Posterior vena cava (tissue), 2 donors: ENCODE measurements around the gene TMEM9. TPM values are rescaled to one million over a fixed set of nuclear protein-coding genes. Genes with fewer than 3 reads are reported as not detected.

Experiments used
- DNase-seq: peaks from one replicate; pipeline ENCODE4 v3.0.0-alpha.2; 2020; ENCODE audit warnings: low spot score
- intact Hi-C, 2 donors: fragments of 100-400 bp; cut with DNase I; formaldehyde crosslinking; loops; one replicate each; pipeline versions ENCODE4 v1.14.1 to v1.14.2; 2022 to 2023
- total RNA-seq, 2 donors: library from RNA; stranded (reverse); fragmentation: NEBNext Ultra II Directional; extraction: Animal tissue kit (Norgen Biotek cat#: 25700); gene quantifications; one replicate each; pipeline ENCODE4 v1.2.1, GENCODE V29; 2021
- donor health status: DM: yes; HTN: yes; CAD: no.
- donor health status: DM: yes; HTN: yes; CAD: no.

Gene TMEM9
- total RNA-seq, 2 donors from 2014 or later, result 35.5 to 54.9 TPM

GRCh38 chr1:201113451-201114244 is 40.6 kb downstream of the TMEM9 start:
- DNase-seq, result no peak
- intact Hi-C loops, result loop anchor here (5.0 kb wide), 2 partner anchors 136 to 141 kb away; no protein-coding TSS in a partner anchor

GRCh38 chr1:201112926-201113325 is 41.3 kb downstream of the TMEM9 start:
- intact Hi-C loops, result loop anchor here (5.0 kb wide), 2 partner anchors 136 to 141 kb away; no protein-coding TSS in a partner anchor
- no peak for DNase-seq

GRCh38 chr1:201112173-201112731 is 42.0 kb downstream of the TMEM9 start, which contains the start of gene CACNA1S:
Gene CACNA1S (minus strand): TSS chr1:201112426. CDS start chr1:201112339, 87 bp downstream.
- DNase-seq, result no peak
- intact Hi-C loops, result loop anchor here (5.0 kb wide), 2 partner anchors 135 to 140 kb away; no protein-coding TSS in a partner anchor

- intact Hi-C loops, result loop anchor here (5.0 kb wide), 2 partner anchors 134 to 139 kb away; no protein-coding TSS in a partner anchor
- no peak for DNase-seq
Observed at GRCh38 chr1:201111672-201112071, 42.6 kb downstream of the TMEM9 start.

GRCh38 chr1:201111156-201111555 is 43.1 kb downstream of the TMEM9 start:
- DNase-seq, result no peak
- intact Hi-C loops, result loop anchor here (5.0 kb wide), 2 partner anchors 134 to 139 kb away; no protein-coding TSS in a partner anchor

- intact Hi-C loops, result loop anchor here (5.0 kb wide), 2 partner anchors 133 to 138 kb away; no protein-coding TSS in a partner anchor
Observed at GRCh38 chr1:201110616-201111015, 43.7 kb downstream of the TMEM9 start.

GRCh38 chr1:201110138-201110537 is 44.1 kb downstream of the TMEM9 start:
- DNase-seq, result no peak
- intact Hi-C loops, result loop anchor here (5.0 kb wide), 2 partner anchors 133 to 138 kb away; no protein-coding TSS in a partner anchor

More at GRCh38 chr1:201110616-201111015, 43.7 kb downstream of the TMEM9 start:
- no peak for DNase-seq

GRCh38 chr1:201109651-201110050 is 44.6 kb downstream of the TMEM9 start:
- DNase-seq, result no peak
- intact Hi-C loops, result loop anchor here (5.0 to 10.0 kb wide), 3 partner anchors 65 to 137 kb away; no protein-coding TSS in a partner anchor

GRCh38 chr1:201108614-201109013 is 45.7 kb downstream of the TMEM9 start:
- intact Hi-C loops, result loop anchor here in 1 of 2 donors (10.0 kb wide), 1 partner anchor 64 kb away; no protein-coding TSS in a partner anchor
- DNase-seq, result no peak

- no peak for DNase-seq
- intact Hi-C loops, result loop anchor here in 1 of 2 donors (10.0 kb wide), 1 partner anchor 61 kb away; no protein-coding TSS in a partner anchor
Observed at GRCh38 chr1:201105688-201106087, 48.6 kb downstream of the TMEM9 start.

GRCh38 chr1:201104141-201104540 is 50.1 kb downstream of the TMEM9 start:
- DNase-seq, result no peak
- intact Hi-C loops, result loop anchor here in 1 of 2 donors (10.0 kb wide), 1 partner anchor 59 kb away; no protein-coding TSS in a partner anchor

GRCh38 chr1:201103666-201104065 is 50.6 kb downstream of the TMEM9 start:
- no peak for DNase-seq
- intact Hi-C loops, result loop anchor here in 1 of 2 donors (10.0 kb wide), 1 partner anchor 59 kb away; no protein-coding TSS in a partner anchor

GRCh38 chr1:201100169-201100930 is 53.9 kb downstream of the TMEM9 start:
- DNase-seq, result no peak
- intact Hi-C loops, result loop anchor here in 1 of 2 donors (10.0 kb wide), 1 partner anchor 56 kb away; no protein-coding TSS in a partner anchor

GRCh38 chr1:201098992-201099677 is 55.1 kb downstream of the TMEM9 start:
- no peak for DNase-seq
- intact Hi-C loops, result no loop called here

GRCh38 chr1:201096977-201097856 is 57.1 kb downstream of the TMEM9 start:
- intact Hi-C loops, result no loop called here

GRCh38 chr1:201096041-201096461 is 58.2 kb downstream of the TMEM9 start:
- intact Hi-C loops, result no loop called here
- DNase-seq, result no peak

More at GRCh38 chr1:201096977-201097856, 57.1 kb downstream of the TMEM9 start:
- no peak for DNase-seq

- intact Hi-C loops, result no loop called here
Observed at GRCh38 chr1:201095581-201095980, 58.7 kb downstream of the TMEM9 start.

More at GRCh38 chr1:201095581-201095980, 58.7 kb downstream of the TMEM9 start:
- no peak for DNase-seq
